Measurements from ENCODE around the gene FMN1.

The FMN1 gene

DNA sequence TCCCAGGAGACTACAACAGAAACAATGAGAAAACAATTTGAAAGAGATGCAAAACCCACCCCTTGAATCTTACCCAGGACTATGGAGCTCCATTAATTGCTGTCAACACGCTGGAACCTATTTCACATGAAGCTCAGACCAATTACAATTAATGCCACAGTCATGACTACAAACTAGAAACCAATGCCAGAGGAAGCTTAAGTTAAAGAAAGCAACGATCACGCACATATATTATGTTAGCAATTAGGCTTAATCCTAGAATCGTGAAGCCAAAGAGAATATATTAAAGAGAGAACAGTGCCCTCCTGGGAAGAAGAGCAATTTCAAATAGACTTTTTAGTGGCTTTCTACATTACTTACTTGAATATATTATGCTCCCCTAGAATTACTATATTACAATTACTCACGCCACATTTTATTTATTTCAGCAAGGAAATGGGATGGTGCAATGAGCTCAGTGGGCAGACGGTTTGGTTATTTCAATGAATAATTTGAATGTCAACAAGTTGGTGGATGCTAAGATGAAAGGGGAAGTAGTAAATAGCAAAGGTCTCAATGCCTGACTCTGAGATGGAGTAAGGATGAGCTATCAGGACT, 351.2 kb downstream of the FMN1 start:
- DNase-seq: no peak

DNA sequence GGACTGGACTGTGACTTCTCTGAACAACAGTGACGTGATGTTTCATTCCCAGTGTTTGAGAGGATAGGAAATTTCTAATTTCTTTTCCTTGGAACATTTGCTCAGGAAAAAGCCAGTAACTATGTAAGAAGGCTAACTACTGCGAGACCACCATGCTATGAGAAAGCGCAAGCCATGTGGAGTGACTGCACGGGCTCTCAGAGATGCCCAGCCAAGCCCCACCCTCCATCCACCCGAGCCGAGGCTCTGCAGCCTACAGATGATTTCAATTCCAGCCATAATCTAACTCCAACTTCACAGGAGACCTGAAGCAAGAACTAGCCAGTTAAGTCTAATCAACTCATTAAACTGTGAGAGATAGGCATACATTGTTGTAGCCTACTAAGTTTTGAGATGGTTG, 352.4 kb downstream of the FMN1 start:
- DNase-seq: no peak

- no peak for DNase-seq
These were observed 353.8 kb downstream of the FMN1 start for GRCh38 chr15:32840507-32841245.

GRCh38 chr15:32838820-32839219, 355.7 kb downstream of the FMN1 start:
- DNase-seq: no peak

GRCh38 chr15:32838338-32838737, 356.2 kb downstream of the FMN1 start:
- no peak for DNase-seq

GRCh38 chr15:32837935-32838334, 356.6 kb downstream of the FMN1 start:
- DNase-seq: no peak

DNA sequence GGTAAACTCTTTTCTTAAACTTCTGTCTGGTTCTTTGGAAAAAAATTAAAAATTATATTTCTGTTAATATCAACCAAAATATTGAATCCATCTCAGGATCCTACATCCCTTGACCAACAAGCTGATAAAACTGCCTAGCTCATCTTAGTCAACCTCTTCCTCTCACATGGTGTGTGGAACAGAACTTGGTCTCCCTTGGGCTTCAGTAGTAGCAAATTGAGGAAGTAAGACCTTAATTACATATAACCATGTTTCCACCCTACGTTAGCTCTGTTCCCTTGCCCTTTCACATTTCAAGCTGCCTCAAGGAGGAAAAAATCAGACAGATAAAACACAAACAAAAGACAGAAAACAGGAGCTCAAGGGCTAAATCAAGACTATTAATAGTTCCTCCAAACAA, 360.4 kb downstream of the FMN1 start:
- no peak for DNase-seq

GRCh38 chr15:32833379-32833821, 361.1 kb downstream of the FMN1 start:
- DNase-seq: no peak

DNA sequence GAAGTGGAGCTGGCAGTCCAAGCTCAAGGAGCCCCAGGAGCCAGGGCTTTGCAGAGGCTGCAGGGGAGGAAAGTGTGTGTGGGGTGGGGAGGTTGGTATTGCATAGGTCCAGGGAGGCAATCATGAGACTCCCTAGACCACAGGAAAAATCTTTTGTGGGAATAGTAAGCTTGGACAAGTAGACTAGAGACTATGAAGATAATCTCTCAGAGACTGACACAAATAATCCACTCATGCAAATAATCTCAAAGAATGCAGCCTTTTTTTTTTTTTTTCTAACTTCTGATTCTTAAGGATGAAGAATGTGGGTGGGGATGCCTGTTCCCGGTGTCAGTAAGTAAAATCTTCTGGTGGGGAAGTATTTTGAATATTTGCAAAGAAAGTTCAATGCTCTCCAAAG, 363.0 kb downstream of the FMN1 start:
- no peak for DNase-seq

- DNase-seq: no peak
These were observed 364.3 kb downstream of the FMN1 start for GRCh38 chr15:32830241-32830640.

GRCh38 chr15:32829436-32829835, 365.1 kb downstream of the FMN1 start:
- DNase-seq: no peak

- no peak for DNase-seq
These were observed 365.9 kb downstream of the FMN1 start for GRCh38 chr15:32828507-32829186.

DNA sequence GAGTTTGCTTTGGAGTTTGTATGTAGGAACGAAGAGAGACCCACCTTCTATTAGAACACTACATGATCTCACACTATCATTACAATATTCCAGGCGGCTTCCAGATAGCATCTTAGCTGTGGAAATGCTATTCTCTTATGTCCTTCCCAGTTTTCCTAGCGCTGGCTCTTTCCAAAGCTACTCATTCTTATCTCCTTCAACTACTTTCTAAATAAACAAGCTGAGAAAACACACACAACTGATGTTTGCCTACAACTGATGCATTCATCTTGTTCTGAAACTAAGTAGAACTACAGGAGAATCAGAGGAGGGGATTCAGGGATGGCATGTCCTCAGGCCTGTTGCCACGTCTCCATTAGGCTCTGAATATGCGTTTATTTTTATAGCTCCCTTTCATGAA, 367.8 kb downstream of the FMN1 start:
- DNase-seq: no peak

DNA sequence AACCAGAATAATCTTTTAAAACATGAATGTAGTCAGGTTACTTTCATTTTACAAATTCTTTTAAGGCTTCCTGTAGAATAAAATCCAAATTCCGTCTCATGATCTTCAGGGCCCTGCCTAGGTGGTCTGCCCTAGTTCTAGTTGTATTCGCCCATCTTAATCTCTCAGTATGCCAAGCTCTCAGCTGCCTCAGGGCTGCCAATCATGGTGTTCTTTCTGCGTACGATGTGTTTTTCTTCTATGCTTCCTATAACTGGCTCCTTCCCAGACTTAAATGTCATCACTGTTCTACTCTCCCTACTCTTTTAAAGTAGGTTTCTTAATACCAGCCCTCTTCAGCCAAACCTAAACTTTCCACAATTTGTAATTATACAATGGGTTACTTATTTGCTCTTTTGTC, 369.3 kb downstream of the FMN1 start:
- DNase-seq: no peak

GRCh38 chr15:32824777-32825176, 369.7 kb downstream of the FMN1 start:
- DNase-seq: no peak

GRCh38 chr15:32823750-32824149, 370.8 kb downstream of the FMN1 start:
- no peak for DNase-seq

DNA sequence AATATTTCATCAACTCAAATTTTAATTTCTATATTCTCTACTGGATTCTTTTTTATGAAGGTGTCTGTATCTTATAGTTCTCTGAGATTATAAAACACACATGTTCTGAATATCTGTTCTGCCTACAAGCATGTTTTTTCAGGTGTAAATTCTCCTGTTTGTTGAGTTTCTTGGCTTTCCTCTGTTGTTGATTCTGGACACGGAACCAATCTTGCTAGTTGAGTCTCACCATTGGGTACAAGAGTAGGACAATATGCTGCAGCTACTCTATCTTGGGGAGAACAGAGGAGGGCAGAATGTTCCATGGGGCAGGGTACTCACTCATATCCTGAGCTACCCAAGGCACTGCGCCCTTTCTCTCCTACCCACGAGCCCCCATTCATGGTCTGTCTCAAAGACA, 371.8 kb downstream of the FMN1 start:
- DNase-seq: no peak

- DNase-seq: no peak
These were observed 375.1 kb downstream of the FMN1 start for GRCh38 chr15:32819448-32819847.

- DNase-seq: no peak
These were observed 375.6 kb downstream of the FMN1 start for GRCh38 chr15:32818758-32819447.

DNA sequence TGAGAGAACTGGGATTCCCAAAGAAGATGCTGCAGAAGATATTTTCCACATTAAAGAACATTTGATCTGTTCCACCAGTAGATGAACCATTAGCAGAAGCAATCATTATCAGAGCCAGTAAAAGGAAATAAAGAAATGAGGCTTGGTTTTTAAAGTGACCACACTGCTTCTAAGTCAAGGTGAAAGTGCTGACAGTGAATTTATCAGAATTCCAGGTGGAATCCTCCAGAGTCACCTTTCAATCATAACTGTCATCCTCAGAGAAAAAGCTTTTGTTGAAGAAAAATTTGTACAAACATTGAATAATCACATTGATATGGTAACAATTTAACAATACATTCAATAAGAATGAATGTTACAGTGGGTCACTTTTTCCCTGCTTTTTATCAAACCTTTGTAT, 376.9 kb downstream of the FMN1 start:
- no peak for DNase-seq

DNA sequence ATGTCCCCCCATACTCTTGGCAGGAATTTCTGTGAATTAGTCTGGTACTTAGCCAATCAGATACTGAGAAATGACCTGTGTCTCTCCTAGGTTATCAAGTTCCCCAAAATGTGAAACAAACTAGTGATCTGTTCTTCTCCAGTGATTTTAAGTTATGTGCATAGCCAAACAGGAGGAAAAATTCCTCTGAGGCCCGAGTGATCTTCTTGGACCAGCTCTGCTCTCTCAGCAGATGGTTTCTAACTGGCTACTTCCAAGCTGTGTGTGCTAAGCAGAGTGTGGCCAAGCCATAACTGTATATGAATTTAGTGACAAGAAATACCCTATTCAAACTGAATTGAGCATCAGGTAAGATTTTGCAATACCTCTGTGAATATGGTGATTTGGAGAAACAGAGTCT, 387.2 kb downstream of the FMN1 start:
- no peak for DNase-seq

DNA sequence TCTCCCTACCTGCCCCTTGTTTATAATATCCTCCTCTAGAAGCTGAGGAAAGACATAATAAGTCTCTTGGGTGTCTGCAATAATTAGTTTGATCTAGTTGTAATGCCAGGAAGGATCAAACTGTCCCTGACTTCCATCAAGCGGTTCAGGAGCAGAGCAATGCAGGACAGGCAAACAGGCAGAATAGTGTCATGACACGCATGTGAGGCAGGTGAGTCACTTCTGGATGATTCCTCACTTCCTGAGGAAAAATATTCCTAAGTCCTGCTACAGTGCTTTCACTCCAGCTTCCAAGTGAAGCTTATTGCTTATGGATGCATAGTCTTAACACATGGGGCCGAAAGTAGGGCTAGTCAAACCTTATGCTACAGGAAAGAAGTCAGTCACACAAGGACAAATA, 390.9 kb downstream of the FMN1 start:
- no peak for DNase-seq

GRCh38 chr15:32802286-32802936, 392.1 kb downstream of the FMN1 start:
- DNase-seq: peak; percentile 41
